ENCODE measurements around the gene ATAD3A.
"Not testable (repeated sequence)": the region's sequence is repeated elsewhere in the genome, so short reads cannot be mapped to it uniquely, and the experiment has no call there.

The ATAD3A gene

GRCh38 chr1:1533894-1534291 lies 21.9 kb downstream of the ATAD3A start:
- WGBS (ENCODE audit: extremely low coverage, insufficient coverage, low lambda C conversion rate): no CpG with 5 or more reads among the region's 18 CpGs
- not testable (repeated sequence) for H3K4ac ChIP-seq (ENCODE audit: low read depth, low read length); H3K4me3 ChIP-seq (ENCODE audit: low read length); H3K4me2 ChIP-seq (ENCODE audit: low read length); H3K27me3 ChIP-seq (ENCODE audit: insufficient read depth, low read length, poor library complexity); H2BK120ac ChIP-seq (ENCODE audit: low read depth, low read length); DNase-seq; H3K23ac ChIP-seq (ENCODE audit: low read length); H3K27ac ChIP-seq (ENCODE audit: low read depth, low read length); H2AK5ac ChIP-seq (ENCODE audit: low read length); H3K4me1 ChIP-seq (ENCODE audit: control insufficient read depth, low read depth, low read length); H3K56ac ChIP-seq (ENCODE audit: low read length); H3K36me3 ChIP-seq (ENCODE audit: control insufficient read depth, insufficient read depth, low read length); H2BK5ac ChIP-seq (ENCODE audit: low read length); H4K8ac ChIP-seq (ENCODE audit: low read depth, low read length); H4K5ac ChIP-seq (ENCODE audit: low read length); H3K79me1 ChIP-seq (ENCODE audit: low read length); H3K79me2 ChIP-seq (ENCODE audit: control insufficient read depth, insufficient read depth, low read length); H2BK15ac ChIP-seq (replicated peaks; ENCODE audit: low read depth); H3K18ac ChIP-seq (ENCODE audit: low read length); H3K9ac ChIP-seq (ENCODE audit: low read length)

- H3K79me2 ChIP-seq (ENCODE audit: control insufficient read depth, insufficient read depth, low read length): no peaks in the 10 kb centered on the region
- no CpG with 5 or more reads among the region's 31 CpGs for WGBS (ENCODE audit: extremely low coverage, insufficient coverage, low lambda C conversion rate)
- H3K9ac ChIP-seq (ENCODE audit: low read length): no peak overlapping the region
- DNase-seq: no peak
- H3K27ac ChIP-seq (ENCODE audit: low read depth, low read length): no peak overlapping the region
- no peaks in the 10 kb centered on the region for H3K79me1 ChIP-seq (ENCODE audit: low read length)
- H4K8ac ChIP-seq (ENCODE audit: low read depth, low read length): no peak overlapping the region
- H2BK120ac ChIP-seq (ENCODE audit: low read depth, low read length): no peak overlapping the region
- no peak overlapping the region for H3K56ac ChIP-seq (ENCODE audit: low read length)
- H3K36me3 ChIP-seq (ENCODE audit: control insufficient read depth, insufficient read depth, low read length): no peaks in the 10 kb centered on the region
- no peak overlapping the region for H3K18ac ChIP-seq (ENCODE audit: low read length)
- no peaks in the 10 kb centered on the region for H3K4me1 ChIP-seq (ENCODE audit: control insufficient read depth, low read depth, low read length)
- H3K23ac ChIP-seq (ENCODE audit: low read length): no peak overlapping the region
- no peak overlapping the region for H2BK15ac ChIP-seq (replicated peaks; ENCODE audit: low read depth)
- H2BK5ac ChIP-seq (ENCODE audit: low read length): no peak overlapping the region
- H3K4me2 ChIP-seq (ENCODE audit: low read length): no peak overlapping the region
- H3K27me3 ChIP-seq (ENCODE audit: insufficient read depth, low read length, poor library complexity): no peaks in the 10 kb centered on the region
- no peak overlapping the region for H4K5ac ChIP-seq (ENCODE audit: low read length)
- H3K4ac ChIP-seq (ENCODE audit: low read depth, low read length): no peak overlapping the region
- H2AK5ac ChIP-seq (ENCODE audit: low read length): no peak overlapping the region
- H3K4me3 ChIP-seq (ENCODE audit: low read length): no peak overlapping the region
Measured at GRCh38 chr1:1534401-1535154, 22.6 kb downstream of the ATAD3A start.

GRCh38 chr1:1535201-1536018 lies 23.4 kb downstream of the ATAD3A start:
- Histone ChIP-seq H2AK5ac (ENCODE audit: low read length) (no peak overlapping the region), H4K8ac (ENCODE audit: low read depth, low read length) (no peak overlapping the region), H3K4ac (ENCODE audit: low read depth, low read length) (no peak overlapping the region), H3K4me2 (ENCODE audit: low read length) (no peak overlapping the region), H3K23ac (ENCODE audit: low read length) (no peak overlapping the region), H3K9ac (ENCODE audit: low read length) (no peak overlapping the region), H3K79me2 (ENCODE audit: control insufficient read depth, insufficient read depth, low read length) (no peaks in the 10 kb centered on the region), H3K56ac (ENCODE audit: low read length) (no peak overlapping the region), H4K5ac (ENCODE audit: low read length) (no peak overlapping the region), H3K27ac (ENCODE audit: low read depth, low read length) (no peak overlapping the region), H3K27me3 (ENCODE audit: insufficient read depth, low read length, poor library complexity) (no peaks in the 10 kb centered on the region), H2BK15ac (replicated peaks; ENCODE audit: low read depth) (no peak overlapping the region), H3K36me3 (ENCODE audit: control insufficient read depth, insufficient read depth, low read length) (no peaks in the 10 kb centered on the region), H3K79me1 (ENCODE audit: low read length) (no peaks in the 10 kb centered on the region), H3K4me1 (ENCODE audit: control insufficient read depth, low read depth, low read length) (no peaks in the 10 kb centered on the region), H3K4me3 (ENCODE audit: low read length) (no peak overlapping the region), H2BK120ac (ENCODE audit: low read depth, low read length) (no peak overlapping the region), H2BK5ac (ENCODE audit: low read length) (no peak overlapping the region), H3K18ac (ENCODE audit: low read length) (no peak overlapping the region)
- DNase-seq: no peak
- WGBS (ENCODE audit: extremely low coverage, insufficient coverage, low lambda C conversion rate): no CpG with 5 or more reads among the region's 66 CpGs

GRCh38 chr1:1536019-1536937 lies 24.3 kb downstream of the ATAD3A start:
- H3K27me3 ChIP-seq (ENCODE audit: insufficient read depth, low read length, poor library complexity): no peaks in the 10 kb centered on the region
- no peak overlapping the region for H3K4ac ChIP-seq (ENCODE audit: low read depth, low read length)
- H4K8ac ChIP-seq (ENCODE audit: low read depth, low read length): no peak overlapping the region
- no peak overlapping the region for H3K9ac ChIP-seq (ENCODE audit: low read length)
- no peaks in the 10 kb centered on the region for H3K4me1 ChIP-seq (ENCODE audit: control insufficient read depth, low read depth, low read length)
- no peak overlapping the region for H3K18ac ChIP-seq (ENCODE audit: low read length)
- WGBS (ENCODE audit: extremely low coverage, insufficient coverage, low lambda C conversion rate): no CpG with 5 or more reads among the region's 48 CpGs
- no peak overlapping the region for H2AK5ac ChIP-seq (ENCODE audit: low read length)
- no peak overlapping the region for H2BK15ac ChIP-seq (replicated peaks; ENCODE audit: low read depth)
- H3K56ac ChIP-seq (ENCODE audit: low read length): no peak overlapping the region
- H3K4me2 ChIP-seq (ENCODE audit: low read length): no peak overlapping the region
- H3K27ac ChIP-seq (ENCODE audit: low read depth, low read length): no peak overlapping the region
- no peak overlapping the region for H3K23ac ChIP-seq (ENCODE audit: low read length)
- H3K79me1 ChIP-seq (ENCODE audit: low read length): no peaks in the 10 kb centered on the region
- no peaks in the 10 kb centered on the region for H3K79me2 ChIP-seq (ENCODE audit: control insufficient read depth, insufficient read depth, low read length)
- H4K5ac ChIP-seq (ENCODE audit: low read length): no peak overlapping the region
- H2BK120ac ChIP-seq (ENCODE audit: low read depth, low read length): no peak overlapping the region
- no peak for DNase-seq
- H3K4me3 ChIP-seq (ENCODE audit: low read length): no peak overlapping the region
- H3K36me3 ChIP-seq (ENCODE audit: control insufficient read depth, insufficient read depth, low read length): no peaks in the 10 kb centered on the region
- no peak overlapping the region for H2BK5ac ChIP-seq (ENCODE audit: low read length)

GRCh38 chr1:1536938-1537546 lies 25.1 kb downstream of the ATAD3A start:
- DNase-seq: no peak
- H2BK120ac ChIP-seq (ENCODE audit: low read depth, low read length): no peak overlapping the region
- no peak overlapping the region for H3K23ac ChIP-seq (ENCODE audit: low read length)
- H3K9ac ChIP-seq (ENCODE audit: low read length): no peak overlapping the region
- no peak overlapping the region for H3K27ac ChIP-seq (ENCODE audit: low read depth, low read length)
- no peaks in the 10 kb centered on the region for H3K79me1 ChIP-seq (ENCODE audit: low read length)
- no peak overlapping the region for H3K4ac ChIP-seq (ENCODE audit: low read depth, low read length)
- no CpG with 5 or more reads among the region's 15 CpGs for WGBS (ENCODE audit: extremely low coverage, insufficient coverage, low lambda C conversion rate)
- H3K18ac ChIP-seq (ENCODE audit: low read length): no peak overlapping the region
- no peaks in the 10 kb centered on the region for H3K27me3 ChIP-seq (ENCODE audit: insufficient read depth, low read length, poor library complexity)
- no peak overlapping the region for H3K4me3 ChIP-seq (ENCODE audit: low read length)
- no peaks in the 10 kb centered on the region for H3K79me2 ChIP-seq (ENCODE audit: control insufficient read depth, insufficient read depth, low read length)
- H4K8ac ChIP-seq (ENCODE audit: low read depth, low read length): no peak overlapping the region
- no peak overlapping the region for H3K56ac ChIP-seq (ENCODE audit: low read length)
- no peak overlapping the region for H3K4me2 ChIP-seq (ENCODE audit: low read length)
- H4K5ac ChIP-seq (ENCODE audit: low read length): no peak overlapping the region
- no peaks in the 10 kb centered on the region for H3K4me1 ChIP-seq (ENCODE audit: control insufficient read depth, low read depth, low read length)
- H2BK15ac ChIP-seq (replicated peaks; ENCODE audit: low read depth): no peak overlapping the region
- no peak overlapping the region for H2BK5ac ChIP-seq (ENCODE audit: low read length)
- H2AK5ac ChIP-seq (ENCODE audit: low read length): no peak overlapping the region
- no peaks in the 10 kb centered on the region for H3K36me3 ChIP-seq (ENCODE audit: control insufficient read depth, insufficient read depth, low read length)

Measured in mesendoderm (in vitro differentiated cells).